Ammon's horn (tissue), 1 donor: ENCODE data around the gene PTPN3.

Experiments
- DNase-seq: peaks from one replicate; pipeline ENCODE4 v3.0.0-alpha.2; 2016; ENCODE audit warnings: low spot score

Gene PTPN3

GRCh38 chr9:109426626-109427402 lies 71.3 kb downstream of the PTPN3 start:
- no peak for DNase-seq

- no peak for DNase-seq
These were observed 73.5 kb downstream of the PTPN3 start for GRCh38 chr9:109424618-109425017.

GRCh38 chr9:109423877-109424276 lies 74.2 kb downstream of the PTPN3 start:
- DNase-seq, result no peak

- DNase-seq, result no peak
These were observed 75.5 kb downstream of the PTPN3 start for GRCh38 chr9:109422641-109423040.

GRCh38 chr9:109421026-109421970 lies 76.8 kb downstream of the PTPN3 start:
- DNase-seq, result no peak

GRCh38 chr9:109419531-109419930 lies 78.6 kb downstream of the PTPN3 start:
- no peak for DNase-seq

GRCh38 chr9:109418827-109419226 lies 79.3 kb downstream of the PTPN3 start:
- no peak for DNase-seq

- DNase-seq, result no peak
These were observed 80.2 kb downstream of the PTPN3 start for GRCh38 chr9:109417585-109418544.

- DNase-seq, result peak; percentile 53
These were observed 81.1 kb downstream of the PTPN3 start for GRCh38 chr9:109417054-109417453.

- DNase-seq, result no peak
These were observed 81.9 kb downstream of the PTPN3 start for GRCh38 chr9:109416135-109416706.

- DNase-seq, result no peak
These were observed 83.9 kb downstream of the PTPN3 start for GRCh38 chr9:109414125-109414785.

GRCh38 chr9:109411798-109412352 lies 86.2 kb downstream of the PTPN3 start:
- DNase-seq, result peak; percentile 42

- DNase-seq, result no peak
These were observed 86.9 kb downstream of the PTPN3 start for GRCh38 chr9:109411069-109411761.

- no peak for DNase-seq
These were observed 88.2 kb downstream of the PTPN3 start for GRCh38 chr9:109409773-109410397.

- DNase-seq, result no peak
These were observed 89.2 kb downstream of the PTPN3 start for GRCh38 chr9:109408759-109409462.

GRCh38 chr9:109403766-109404320 lies 94.3 kb downstream of the PTPN3 start:
- peak; percentile 23 for DNase-seq

- DNase-seq, result no peak
These were observed 95.0 kb downstream of the PTPN3 start for GRCh38 chr9:109403116-109403515.

- no peak for DNase-seq
These were observed 96.2 kb downstream of the PTPN3 start for GRCh38 chr9:109401990-109402318.
